Skin of body (tissue), 2 donors: ENCODE data around the gene UQCC2. TPM values are rescaled to one million over a fixed set of nuclear protein-coding genes. Genes with fewer than 3 reads are reported as not detected.

Experiments
- DNase-seq: peaks from one replicate; lab custom pipeline; 2025; lab: John Stamatoyannopoulos, UW
- total RNA-seq: library from RNA; depleted of rRNA; stranded (reverse); fragments of >200 nt; gene quantifications from one replicate; pipeline ENCODE4 v1.2.3, GENCODE V29; 2014

UQCC2 gene
- total RNA-seq, 1 donor from 2014 or later, result 12.2 TPM

DNA sequence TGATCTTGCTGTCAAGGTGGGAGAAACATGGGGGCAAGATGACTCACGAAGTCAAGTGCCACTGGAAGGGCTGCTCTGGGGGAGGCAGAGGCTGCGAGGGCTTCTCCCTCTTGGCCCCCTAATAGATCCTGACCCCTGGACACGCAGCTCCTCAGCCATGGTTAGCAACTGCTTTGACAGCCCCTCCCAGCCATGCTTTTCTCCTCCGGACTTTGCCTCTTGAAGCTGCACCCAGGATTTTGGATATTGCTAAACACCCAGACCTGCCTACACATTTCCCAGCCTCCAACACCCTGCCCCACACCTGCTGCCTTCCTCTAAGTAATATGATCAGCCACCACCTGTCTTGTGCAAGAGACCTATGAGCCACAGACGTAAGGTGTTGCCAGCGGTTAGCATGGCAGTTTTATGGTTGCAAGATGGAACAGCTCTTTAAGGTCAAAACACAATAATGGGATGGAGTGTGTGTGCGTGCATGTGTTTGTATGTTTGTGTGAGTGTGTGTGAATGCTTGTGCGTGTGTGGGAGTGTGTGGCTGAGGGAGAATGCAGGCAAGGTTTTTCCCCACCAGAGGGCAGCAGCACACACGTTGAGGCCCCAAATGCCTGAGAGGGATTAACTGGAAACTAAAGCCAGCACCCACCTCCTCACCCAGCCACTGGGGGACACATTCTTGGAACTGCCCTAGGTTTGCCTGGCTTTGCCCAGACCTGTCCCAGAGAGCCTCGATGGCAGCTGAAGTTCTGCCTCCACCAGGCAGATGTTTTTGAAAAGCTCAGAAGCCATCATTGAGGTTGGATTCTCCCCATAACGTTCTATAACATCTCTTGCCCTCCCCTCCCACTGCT, 32.7 kb upstream of the UQCC2 start:
- DNase-seq, result peak; percentile 65

DNA sequence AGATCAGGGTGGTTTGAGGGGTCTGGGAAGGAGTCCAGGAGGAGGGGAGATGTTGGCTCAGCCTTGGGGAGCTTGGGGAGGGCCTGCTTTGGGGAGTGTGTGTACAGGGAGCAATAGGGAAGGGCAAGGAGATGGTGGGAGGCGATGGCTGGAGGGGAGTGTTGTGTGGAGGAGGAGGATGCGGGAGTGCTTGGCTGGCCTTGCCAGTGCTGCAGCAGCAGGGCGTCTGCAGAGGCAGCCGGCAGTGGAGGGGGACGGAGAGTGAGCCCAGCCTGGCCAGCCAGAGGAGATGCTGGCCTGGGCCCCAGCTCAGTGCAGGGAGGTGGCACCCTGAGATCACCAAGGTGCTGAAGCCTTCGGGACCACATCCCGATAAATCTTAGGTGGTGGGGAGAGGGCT, 31.3 kb upstream of the UQCC2 start:
- DNase-seq, result no peak

DNA sequence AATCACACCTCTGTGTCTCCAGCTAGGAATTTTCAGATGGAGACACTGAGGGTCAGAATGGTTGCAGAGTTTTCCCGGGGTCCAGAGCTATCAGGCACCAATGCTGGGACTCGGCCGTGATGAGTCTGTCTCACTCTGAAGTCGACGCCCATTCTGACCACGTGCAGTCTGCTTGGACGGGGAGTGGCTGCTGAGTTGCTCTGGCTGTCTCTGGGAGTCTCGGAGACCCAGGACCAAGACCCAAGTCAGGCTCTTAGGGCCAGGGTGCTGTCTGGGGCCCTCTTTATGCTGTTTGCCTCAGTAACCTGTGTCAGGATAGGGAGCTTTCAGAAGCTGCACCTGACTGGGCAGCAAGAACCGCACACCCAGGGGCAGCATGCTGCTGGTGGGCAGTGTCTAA, 30.6 kb upstream of the UQCC2 start:
- no peak for DNase-seq

DNA sequence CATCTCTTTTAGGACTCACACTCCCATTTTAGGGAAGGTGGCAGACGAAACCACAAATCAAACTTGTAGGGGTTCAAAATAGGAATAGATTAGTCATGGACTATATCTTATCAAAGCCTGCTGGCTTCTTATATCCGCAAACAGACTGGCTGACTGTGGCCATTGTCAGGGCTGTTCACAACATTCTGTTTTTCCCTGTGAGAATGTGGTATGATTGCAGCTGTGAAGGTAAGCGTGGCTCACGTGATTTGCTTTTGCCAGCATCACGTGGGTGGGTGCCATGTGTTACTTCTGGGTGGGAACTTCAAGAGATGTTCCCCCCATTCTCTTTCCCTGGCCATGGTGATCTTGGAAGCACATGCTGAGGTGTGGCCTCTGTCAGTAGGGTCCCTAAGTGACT, 29.3 kb upstream of the UQCC2 start:
- DNase-seq, result no peak

DNA sequence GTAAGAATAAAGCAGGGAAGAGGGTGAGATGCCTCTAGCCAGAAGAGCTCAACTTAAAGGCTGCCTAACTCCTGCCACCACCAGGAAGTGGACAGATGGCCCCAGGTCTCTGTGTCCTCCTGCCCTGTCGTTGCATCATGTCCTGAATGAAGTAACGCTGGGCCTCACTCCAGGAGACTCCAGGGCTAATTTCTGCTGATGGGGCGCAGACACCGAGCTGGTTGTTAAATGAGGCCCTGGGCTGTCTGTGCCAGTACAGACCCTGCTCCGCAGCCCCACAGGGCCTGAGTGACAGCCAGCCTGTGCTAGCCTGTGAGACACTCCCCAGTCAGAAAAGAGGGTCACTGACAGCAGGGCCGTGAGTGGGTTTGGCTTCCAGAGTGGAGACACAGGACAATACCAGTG, 28.7 kb upstream of the UQCC2 start:
- no peak for DNase-seq

DNA sequence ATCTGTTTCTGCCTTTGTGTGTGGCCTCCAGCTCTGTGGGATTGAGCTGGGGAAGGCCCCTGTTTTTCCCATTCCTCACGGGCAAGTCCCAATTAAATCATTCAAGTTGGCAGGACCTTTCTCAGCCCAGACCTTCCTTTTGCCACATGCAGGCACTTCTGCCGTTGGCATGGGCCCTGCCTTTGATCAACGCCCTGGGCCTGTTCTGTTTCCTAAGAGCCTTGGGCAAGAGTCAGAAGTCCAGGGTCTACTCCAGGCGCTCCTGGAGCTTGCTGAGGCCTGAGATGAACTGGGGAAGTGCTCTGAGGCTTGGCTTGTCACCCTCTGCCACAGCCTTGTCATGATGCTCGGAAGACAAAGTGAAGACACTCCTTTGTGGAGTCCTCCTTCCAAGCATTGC, 28.1 kb upstream of the UQCC2 start:
- no peak for DNase-seq

DNA sequence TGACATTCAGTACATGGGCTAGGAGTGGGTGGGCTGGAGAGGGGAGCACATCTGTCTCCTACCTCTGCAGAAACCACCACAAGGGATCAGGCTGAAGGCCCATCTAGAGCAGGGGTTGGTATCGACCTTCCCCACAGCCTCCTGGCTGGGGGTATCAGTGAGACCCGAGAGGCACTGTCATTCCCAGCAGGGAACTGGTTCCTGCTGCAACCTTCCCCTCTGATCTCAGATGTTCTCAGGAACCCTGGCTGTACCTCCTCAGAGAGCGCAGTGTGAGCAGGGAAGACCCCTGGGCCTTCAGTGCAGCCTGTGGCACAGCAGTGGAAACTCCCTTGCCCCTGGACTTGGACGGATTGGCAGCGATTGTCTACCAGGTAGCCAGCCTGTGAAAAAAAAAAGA, 27.4 kb upstream of the UQCC2 start:
- no peak for DNase-seq

DNA sequence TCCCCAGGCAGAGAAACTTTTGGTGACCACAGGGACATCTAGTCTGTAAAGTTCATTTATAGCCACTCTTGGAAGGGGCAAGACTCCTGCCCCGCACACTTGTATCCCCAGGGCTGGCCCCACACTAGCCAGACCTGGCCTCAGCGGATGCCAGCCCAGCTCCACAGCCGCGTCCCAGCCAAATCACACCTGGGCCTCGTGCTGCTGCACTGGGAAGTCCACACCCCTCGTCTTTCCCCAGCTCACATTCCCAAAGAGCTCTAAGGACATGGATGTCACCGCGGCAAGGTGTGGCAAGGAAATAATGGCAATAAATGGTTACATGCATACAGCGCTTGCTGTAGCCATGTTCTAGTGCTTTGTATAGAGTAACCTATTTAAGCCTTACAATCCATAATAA, 26.7 kb upstream of the UQCC2 start:
- DNase-seq, result no peak

DNA sequence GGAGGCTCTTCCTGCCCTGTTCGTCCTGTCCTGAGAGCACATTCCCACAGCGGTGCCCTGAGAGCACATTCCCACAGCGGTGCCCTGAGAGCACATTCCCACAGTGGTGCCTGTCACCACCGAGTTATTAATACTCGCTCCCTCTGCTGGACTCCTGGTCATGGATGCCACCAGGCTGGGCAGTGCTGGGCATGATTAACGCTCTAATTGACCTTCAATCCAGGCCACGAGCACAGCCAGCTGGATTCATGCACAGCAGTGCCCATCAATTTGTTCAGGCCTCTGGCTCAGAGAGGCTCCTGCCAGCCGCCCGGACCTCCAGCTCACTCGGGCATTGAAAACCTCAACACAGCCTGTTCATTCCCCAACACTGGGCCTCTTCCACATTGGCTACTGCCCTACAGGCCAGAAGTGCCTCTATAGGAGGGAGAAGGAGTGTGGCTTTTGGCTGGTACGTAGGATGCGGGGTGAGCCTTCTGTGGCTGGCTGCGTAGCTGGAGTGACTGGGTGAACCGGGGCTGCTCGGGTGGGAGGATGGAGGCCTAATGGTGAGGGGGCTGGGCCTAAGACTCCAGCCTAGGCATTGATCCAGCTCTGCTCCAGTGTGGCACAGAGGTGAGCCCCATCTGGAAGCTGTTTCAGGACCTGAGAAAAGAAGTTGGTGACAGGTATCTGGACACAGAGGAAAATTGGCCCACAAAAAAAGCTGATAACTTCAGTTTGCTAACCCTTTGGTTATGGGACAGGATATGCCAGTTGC, 25.9 kb upstream of the UQCC2 start:
- no peak for DNase-seq

DNA sequence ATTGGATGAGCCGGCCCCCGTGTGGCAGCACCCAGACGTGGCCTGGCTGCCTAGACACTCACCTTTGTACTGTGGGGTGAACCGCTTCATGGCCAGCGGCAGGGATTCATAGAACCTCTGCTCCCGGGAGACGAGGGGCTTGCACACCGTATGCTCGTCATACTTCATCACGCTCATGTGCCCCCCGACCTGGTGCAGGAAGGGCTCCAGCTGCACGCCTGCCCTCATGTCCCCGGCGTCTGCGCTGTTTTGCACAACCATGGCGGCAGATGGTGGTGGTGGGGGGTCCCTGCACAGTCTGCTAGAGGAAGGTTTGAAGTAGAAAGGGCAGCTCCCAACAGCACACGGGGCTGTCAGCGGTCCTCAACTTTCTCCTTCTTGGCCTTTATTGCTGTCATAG, 23.7 kb upstream of the UQCC2 start:
- no peak for DNase-seq

DNA sequence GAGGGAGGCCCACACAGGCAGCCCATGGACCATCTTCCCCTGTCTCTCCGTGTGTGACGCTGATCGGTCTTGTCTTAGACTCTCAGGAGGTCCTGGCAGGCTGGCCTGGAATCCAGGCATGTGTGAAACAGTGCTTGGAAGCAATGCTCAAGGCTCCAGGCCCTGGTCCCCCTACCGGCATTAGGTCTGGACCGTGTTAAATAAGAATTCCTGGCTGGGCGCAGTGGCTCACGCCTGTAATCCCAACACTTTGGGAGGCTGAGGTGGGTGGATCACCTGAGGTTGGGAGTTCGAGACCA, 22.2 kb upstream of the UQCC2 start:
- DNase-seq, result no peak

DNA sequence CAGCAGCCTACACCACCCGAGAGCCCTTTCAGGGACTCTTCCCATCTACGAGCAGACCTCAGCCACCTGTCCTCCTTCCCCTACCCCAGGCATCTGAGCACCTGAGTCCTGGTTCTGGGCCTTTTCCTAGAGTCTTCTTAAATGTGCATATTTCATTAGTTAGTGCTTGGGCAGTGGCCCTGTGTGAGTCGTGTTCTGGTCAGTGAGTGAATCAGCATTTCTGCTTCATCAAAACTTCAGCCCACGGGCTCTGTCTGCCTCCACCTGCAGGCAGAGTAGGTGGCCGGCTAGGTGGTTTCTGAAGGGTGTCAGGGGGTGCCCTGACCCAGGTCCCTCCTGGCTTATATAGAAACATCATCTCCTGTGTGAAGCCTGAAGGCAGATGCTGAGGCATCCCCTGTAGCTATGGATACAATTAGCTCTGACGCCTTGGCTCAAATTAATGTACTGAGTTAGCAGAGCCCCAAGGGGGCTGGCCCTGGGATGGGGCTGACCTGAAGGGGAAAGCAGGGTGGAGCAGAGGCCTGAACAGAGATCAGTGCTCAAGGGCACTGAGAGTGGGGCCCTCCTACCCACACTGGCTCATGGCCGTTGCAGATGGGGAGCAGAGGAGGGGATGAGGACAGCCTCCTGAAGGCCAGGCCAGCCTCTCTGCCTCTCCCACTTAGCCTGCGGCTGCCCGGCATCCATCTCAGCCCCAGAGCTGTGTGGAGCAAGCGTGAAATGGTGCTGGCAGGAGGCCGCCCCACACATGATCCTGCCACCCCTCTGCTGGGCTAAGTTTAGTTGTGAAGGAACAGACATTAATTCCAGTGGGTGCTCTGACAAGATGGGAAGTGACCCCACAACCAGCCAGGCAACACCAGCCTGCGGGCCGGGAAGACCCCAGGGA, 21.6 kb upstream of the UQCC2 start:
- no peak for DNase-seq

DNA sequence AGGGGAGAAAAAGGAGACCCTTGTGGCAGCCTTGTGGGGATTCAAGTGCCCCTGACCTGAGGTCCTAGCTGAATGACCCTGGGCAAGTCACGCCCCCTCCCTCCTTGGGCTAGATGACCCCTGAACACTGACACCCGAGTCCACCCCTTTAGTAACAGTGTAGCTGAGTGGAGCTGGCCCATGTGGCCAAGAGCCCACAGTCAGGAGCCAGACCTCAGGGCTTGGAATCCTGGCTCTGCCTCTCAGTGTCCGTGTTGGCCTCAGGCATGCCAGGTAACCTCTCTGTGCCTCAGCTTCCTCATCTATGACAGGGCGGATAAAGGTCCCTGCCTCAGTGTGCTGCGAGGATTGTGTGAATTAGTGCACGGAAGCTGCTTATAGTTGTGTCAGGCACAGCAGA, 20.9 kb upstream of the UQCC2 start:
- DNase-seq, result no peak

DNA sequence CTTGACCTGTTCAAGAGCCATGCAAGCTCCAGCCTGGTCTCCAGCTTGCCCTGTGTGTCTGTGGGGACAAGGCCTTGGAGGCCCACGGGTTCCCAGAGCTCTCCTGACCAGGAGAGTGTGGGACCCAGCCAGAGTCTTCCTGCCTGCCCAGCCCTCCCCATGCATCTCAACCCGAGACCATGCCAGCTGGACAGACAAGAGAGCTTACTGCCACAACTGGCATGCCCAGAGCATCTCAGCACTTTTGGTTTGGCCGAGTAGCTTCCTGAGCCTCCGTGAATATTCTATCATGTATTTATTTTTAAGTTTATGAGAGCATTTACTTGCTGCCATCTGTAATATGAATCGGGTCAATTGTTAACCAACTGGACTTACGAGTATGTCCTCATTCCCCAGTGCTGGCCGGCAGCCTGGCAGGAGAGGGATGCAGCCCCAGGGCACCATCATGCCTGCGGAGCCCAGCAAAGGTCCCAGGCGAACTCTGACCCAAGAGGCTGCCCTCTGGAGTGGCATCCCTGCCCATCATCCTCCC, 20.3 kb upstream of the UQCC2 start:
- DNase-seq, result no peak

DNA sequence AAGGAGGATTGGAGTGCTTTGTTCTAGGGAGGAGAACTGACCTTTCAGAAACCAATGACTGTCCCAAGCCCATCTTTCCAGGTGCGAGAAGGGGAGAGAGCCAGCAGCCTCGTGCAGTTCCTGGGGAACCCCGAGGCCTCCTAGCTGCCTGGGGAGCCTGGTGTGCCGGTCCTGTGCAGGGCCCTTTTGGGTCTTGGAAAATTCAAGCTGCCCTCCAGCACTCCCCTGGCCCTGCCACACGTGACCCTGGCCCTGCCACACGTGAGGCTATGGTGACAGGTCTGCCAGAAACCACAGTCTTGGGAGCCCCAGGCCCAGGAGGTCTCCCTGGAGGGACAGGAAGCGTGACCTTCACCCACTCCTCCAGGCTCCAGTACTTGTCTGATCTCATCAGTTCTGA, 19.5 kb upstream of the UQCC2 start:
- DNase-seq, result no peak

DNA sequence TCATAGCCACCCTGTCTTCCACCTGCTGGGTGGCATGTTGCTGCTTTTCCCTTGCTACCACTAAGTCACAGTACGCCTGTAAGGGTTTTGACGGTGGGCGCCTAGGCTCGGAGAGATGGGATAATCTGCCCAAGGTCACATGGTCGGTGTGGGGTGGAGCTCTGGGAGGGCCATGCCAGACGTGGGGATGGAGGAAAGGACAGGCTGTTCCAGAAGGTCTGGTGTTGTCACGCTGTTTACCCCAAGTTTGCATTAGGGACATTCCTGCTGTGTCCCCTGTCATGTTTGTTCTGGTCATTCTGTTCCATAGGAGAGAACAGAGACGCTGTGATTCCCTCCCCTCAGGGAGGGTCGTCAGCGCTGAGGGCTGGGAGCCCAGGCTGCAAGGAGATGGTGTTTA, 19.1 kb upstream of the UQCC2 start:
- DNase-seq, result no peak

DNA sequence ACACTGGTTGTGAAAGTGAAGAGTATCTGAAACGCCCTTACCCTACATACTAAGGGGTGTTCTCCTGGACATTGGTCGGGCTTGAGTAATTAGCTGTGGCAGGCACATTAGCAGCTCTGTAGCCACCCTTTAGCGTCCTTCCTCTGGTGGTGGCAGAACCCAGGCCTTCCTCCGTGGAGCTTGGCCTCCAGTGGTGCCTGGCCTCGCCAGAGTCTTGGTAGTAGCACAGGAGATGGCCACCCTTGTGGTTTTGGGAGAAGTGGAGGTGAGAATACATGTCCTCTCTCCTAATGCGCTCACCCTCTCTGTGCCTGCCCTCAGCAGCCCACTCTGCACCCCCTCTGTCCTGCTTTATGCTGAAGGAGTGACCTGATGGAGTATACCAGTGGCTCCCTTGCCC, 17.6 kb upstream of the UQCC2 start:
- no peak for DNase-seq

DNA sequence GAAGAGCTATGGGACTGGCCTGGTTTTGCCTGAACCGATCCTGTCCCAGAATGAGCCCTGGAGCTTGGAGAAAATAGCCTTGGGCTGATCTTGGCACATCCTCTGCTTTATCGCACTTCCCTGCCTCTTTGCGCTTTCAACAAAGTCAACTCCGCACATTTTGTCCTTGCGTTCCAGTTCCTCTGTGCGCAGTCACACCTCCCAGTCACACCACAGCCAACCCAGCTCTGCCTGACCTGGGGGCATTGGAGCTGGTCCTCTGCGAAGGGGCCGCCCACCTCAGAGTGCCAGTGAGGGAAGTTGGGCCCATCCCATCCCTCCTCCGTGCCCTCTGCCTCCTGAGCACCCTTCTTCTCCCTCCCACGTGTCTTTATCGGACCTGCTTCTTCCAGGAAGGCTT, 16.9 kb upstream of the UQCC2 start:
- no peak for DNase-seq

DNA sequence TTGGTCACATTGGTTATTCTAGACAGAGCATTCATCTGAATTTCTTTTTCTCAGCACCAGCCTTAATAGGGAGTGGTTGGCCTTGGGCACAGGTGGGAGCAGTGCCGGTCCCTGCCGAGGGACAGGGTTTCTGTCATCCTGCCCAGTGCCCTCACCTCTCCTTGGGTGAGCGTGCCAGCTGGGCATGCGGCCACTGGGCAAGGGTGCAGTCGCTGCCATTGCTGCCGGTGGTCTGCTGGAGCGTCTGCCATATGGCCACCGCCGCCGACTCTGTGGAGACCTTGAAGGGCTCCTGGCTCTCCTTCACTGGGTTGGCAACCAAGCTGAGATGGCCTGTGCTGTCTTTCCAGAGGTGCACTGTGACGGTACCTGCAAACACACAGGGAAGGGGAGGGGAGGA, 16.4 kb upstream of the UQCC2 start:
- DNase-seq, result no peak

DNA sequence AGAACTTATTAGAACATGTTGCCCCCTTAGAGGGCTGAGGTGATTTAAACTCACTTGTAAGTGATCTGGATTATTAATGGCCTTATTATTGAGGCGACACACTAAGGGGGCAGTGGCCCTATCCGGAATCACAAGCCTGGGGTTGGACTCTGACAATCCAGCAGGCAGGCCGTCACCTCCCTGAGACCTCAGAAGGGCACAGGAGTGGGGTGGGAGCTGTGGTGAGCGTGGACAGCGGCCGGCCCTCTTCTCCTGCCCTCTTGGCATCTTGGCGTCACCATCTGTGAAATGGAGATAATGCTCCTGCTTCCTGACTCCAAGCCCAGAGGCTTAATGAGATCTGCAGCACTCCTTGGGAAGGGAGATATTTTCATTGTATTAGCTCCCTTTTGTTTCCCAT, 15.6 kb upstream of the UQCC2 start:
- DNase-seq, result no peak

DNA sequence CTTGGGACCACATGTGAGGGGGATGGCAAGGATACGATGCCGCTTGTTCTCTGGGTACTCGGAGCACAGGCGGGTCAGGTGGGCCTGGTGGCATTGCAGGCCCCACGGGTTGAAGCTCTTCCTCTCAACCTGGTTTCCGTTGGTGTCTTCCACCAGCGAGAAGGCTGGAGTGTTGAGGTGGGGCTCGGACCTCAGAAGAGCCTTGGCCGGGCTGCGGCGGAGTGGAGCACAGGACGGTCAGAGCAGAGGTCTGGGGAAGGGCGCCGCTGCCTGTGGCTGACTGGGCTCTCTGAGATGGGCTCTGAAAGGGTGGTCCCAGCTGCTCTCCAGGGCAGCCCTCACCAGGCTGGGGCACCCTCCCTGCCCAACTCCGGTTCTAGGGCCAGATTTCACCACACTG, 15.2 kb upstream of the UQCC2 start:
- no peak for DNase-seq
